SU-DHL-6 (cell line): Measurements from ENCODE around the gene VGLL3.

Experiments used
- H2AFZ ChIP-seq: fragments of 200-600 bp; sonication (generic); 2 replicates; pipeline ENCODE4 v1.6.1; 2014; ENCODE audit warnings: low read depth, mild to moderate bottlenecking, moderate library complexity, mixed read lengths, antibody characterized with exemption, low read length; ENCODE audit not compliant: severe bottlenecking
- H3F3A ChIP-seq: fragments of 200-600 bp; shearing (Covaris generic); 2 replicates; pipeline ENCODE4 v1.6.0; 2016; ENCODE audit warnings: antibody characterized with exemption, mild to moderate bottlenecking; ENCODE audit not compliant: insufficient read depth
- H3K27ac ChIP-seq: fragments of 200-600 bp; sonication (generic); 2 replicates; pipeline ENCODE4 v1.5.1; 2016; ENCODE audit warnings: low read depth, mild to moderate bottlenecking, low read length, moderate library complexity, mixed read lengths
- H3K27me3 ChIP-seq: fragments of 200-600 bp; sonication (generic), shearing (Covaris generic); 2 replicates; pipeline ENCODE4 v1.6.0; 2014; ENCODE audit warnings: mild to moderate bottlenecking, low read length
- H3K36me3 ChIP-seq: fragments of 200-600 bp; sonication (generic); 2 replicates; pipeline ENCODE4 v1.6.1; 2014; ENCODE audit warnings: mild to moderate bottlenecking, low read length, mixed read lengths
- H3K4me2 ChIP-seq: fragments of 300-600, 200-600 bp; shearing (Covaris generic), sonication (generic); 2 replicates; pipeline ENCODE4 v1.6.0; 2014; ENCODE audit warnings: low read length, low read depth, mild to moderate bottlenecking; ENCODE audit not compliant: poor library complexity, severe bottlenecking
- H3K4me3 ChIP-seq: fragments of 200-600 bp; sonication (generic); 2 replicates; pipeline ENCODE4 v1.5.1; 2014; ENCODE audit warnings: antibody characterized with exemption, low read length, mild to moderate bottlenecking, mixed read lengths; ENCODE audit not compliant: insufficient read depth, poor library complexity, severe bottlenecking
- H3K79me2 ChIP-seq: fragments of 200-600 bp; sonication (generic); 2 replicates; pipeline ENCODE4 v1.6.1; 2014; ENCODE audit warnings: mild to moderate bottlenecking, low read length, moderate library complexity; ENCODE audit not compliant: insufficient read depth
- H3K9ac ChIP-seq: fragments of 200-600 bp; sonication (generic); 2 replicates; pipeline ENCODE4 v1.7.0; 2014; ENCODE audit warnings: mild to moderate bottlenecking, low read length
- H3K9me2 ChIP-seq: fragments of 200-600 bp; sonication (generic); replicated peaks from 2 replicates; pipeline ENCODE4 v1.6.1; 2014; ENCODE audit warnings: low read length; ENCODE audit not compliant: insufficient read depth
- H3K9me3 ChIP-seq: fragments of 200-600 bp; sonication (generic); 2 replicates; pipeline ENCODE4 v1.6.1; 2014; ENCODE audit warnings: low read length, mixed read lengths; ENCODE audit not compliant: insufficient read depth
- H4K20me1 ChIP-seq: fragments of 200-600 bp; sonication (generic); 2 replicates; pipeline ENCODE4 v1.6.1; 2014; ENCODE audit warnings: low read depth, mild to moderate bottlenecking, antibody characterized with exemption, low read length, moderate library complexity, mixed read lengths
- EZH2phosphoT487 ChIP-seq: fragments of 200-600 bp; sonication (generic), shearing (Covaris generic); conservative IDR thresholded peaks from 2 replicates; pipeline ENCODE4 v1.6.1; 2018; ENCODE audit warnings: mild to moderate bottlenecking, antibody characterized with exemption, low read length, moderate library complexity, mixed read lengths
- TF ChIP-seq, protein P1 (sequence below): fragments of 200-600 bp; sonication (generic); IDR thresholded peaks from one replicate; pipeline ENCODE4 v1.5.1; 2017; ENCODE audit warnings: antibody characterized with exemption, mild to moderate bottlenecking, low read length, moderate library complexity; ENCODE audit not compliant: insufficient read depth, poor library complexity, severe bottlenecking

The VGLL3 gene

DNA sequence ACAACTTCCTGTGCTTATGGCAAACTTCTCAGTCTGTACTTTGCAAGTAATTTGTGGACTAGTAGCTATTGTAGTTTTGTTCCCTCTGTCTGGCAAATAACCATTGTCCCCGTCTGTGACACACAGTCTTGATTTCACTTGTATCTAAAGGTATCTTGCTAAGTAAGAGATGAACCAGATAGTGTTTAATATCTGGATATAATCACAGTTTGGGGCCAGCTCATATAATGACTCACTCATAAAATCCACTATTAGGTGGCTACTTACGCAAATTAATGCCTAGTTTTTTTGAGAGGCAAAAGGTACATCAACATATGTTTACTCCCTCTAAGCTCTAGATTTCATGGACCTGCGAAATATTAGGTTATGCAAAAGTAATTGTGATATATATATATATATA, 30.4 kb downstream of the VGLL3 start:
- TF ChIP-seq, protein P1, sequence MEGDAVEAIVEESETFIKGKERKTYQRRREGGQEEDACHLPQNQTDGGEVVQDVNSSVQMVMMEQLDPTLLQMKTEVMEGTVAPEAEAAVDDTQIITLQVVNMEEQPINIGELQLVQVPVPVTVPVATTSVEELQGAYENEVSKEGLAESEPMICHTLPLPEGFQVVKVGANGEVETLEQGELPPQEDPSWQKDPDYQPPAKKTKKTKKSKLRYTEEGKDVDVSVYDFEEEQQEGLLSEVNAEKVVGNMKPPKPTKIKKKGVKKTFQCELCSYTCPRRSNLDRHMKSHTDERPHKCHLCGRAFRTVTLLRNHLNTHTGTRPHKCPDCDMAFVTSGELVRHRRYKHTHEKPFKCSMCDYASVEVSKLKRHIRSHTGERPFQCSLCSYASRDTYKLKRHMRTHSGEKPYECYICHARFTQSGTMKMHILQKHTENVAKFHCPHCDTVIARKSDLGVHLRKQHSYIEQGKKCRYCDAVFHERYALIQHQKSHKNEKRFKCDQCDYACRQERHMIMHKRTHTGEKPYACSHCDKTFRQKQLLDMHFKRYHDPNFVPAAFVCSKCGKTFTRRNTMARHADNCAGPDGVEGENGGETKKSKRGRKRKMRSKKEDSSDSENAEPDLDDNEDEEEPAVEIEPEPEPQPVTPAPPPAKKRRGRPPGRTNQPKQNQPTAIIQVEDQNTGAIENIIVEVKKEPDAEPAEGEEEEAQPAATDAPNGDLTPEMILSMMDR: no peak
- no peak for TF ChIP-seq EZH2phosphoT487
- no peak overlapping the region for H3K27ac ChIP-seq
- H2AFZ ChIP-seq: no peak overlapping the region

DNA sequence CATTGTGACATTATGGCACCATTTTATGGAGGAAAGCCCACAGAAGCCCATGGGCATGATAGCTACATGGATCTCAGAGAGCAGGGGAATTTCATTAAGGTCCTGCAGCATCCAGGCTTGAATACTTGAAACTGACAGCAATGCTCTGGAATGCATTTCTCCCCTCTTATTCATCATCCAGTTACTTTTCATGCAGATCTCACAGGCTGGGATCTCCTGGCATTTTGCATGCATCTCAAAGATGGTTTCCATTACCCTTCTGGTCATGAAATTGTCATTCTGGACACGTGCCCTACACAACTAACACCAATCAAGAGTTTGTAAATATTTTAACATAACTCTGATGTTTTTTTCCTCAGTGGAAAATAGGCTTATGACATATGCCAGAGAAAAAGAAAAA, 32.4 kb downstream of the VGLL3 start:
- Histone ChIP-seq H3K4me2 (no peak overlapping the region), H3K36me3 (no peaks in the 10 kb centered on the region)
- TF ChIP-seq, protein P1: no peak
- TF ChIP-seq EZH2phosphoT487: no peak

More for the DNA sequence above, 30.4 kb downstream of the VGLL3 start:
- Histone ChIP-seq H3K9me2 (no peaks in the 10 kb centered on the region), H3K27me3 (no peaks in the 10 kb centered on the region), H3K4me3 (no peak overlapping the region), H3K4me2 (no peak overlapping the region), H3K79me2 (no peaks in the 10 kb centered on the region), H4K20me1 (no peaks in the 10 kb centered on the region), H3F3A (no peaks in the 10 kb centered on the region), H3K9ac (no peak overlapping the region), H3K36me3 (no peaks in the 10 kb centered on the region), H3K9me3 (no peaks in the 10 kb centered on the region)

DNA sequence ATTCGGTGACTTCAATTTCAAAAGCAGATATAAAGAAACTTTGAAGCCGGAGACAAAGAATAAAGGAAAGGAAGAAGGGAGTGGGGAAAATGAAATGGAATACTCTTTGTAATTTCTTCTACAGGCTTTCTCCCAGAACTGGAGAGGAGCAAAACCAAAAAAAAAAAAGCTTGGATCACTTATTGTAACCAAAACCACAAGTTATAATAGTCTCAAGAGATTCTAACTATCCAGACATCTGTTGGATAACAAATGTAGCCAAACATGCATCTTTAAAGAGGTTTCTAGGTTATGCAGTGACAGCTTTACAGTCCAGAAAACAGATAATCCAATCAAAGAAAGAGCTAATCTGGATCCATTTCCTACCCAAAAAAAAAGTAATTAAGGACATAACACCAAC, 36.2 kb downstream of the VGLL3 start:
- Histone ChIP-seq H4K20me1 (no peaks in the 10 kb centered on the region), H3K27me3 (no peaks in the 10 kb centered on the region), H3K9ac (no peak overlapping the region), H3F3A (no peaks in the 10 kb centered on the region), H3K9me2 (no peaks in the 10 kb centered on the region), H3K9me3 (no peaks in the 10 kb centered on the region), H3K4me2 (no peak overlapping the region), H3K4me3 (no peak overlapping the region), H3K36me3 (no peaks in the 10 kb centered on the region), H3K27ac (no peak overlapping the region), H2AFZ (no peak overlapping the region), H3K79me2 (no peaks in the 10 kb centered on the region)
- no peak for TF ChIP-seq EZH2phosphoT487
- TF ChIP-seq, protein P1: no peak

More for the DNA sequence above, 32.4 kb downstream of the VGLL3 start:
- H3K9ac ChIP-seq: no peak overlapping the region
- no peaks in the 10 kb centered on the region for H4K20me1 ChIP-seq
- H3K4me3 ChIP-seq: no peak overlapping the region
- no peak overlapping the region for H2AFZ ChIP-seq
- no peaks in the 10 kb centered on the region for H3K27me3 ChIP-seq
- no peaks in the 10 kb centered on the region for H3K79me2 ChIP-seq
- no peaks in the 10 kb centered on the region for H3K9me2 ChIP-seq
- H3F3A ChIP-seq: no peaks in the 10 kb centered on the region
- H3K9me3 ChIP-seq: no peaks in the 10 kb centered on the region
- H3K27ac ChIP-seq: no peak overlapping the region

- no peak overlapping the region for H2AFZ ChIP-seq
- no peak overlapping the region for H3K4me3 ChIP-seq
- H3K27ac ChIP-seq: no peak overlapping the region
- no peaks in the 10 kb centered on the region for H3K36me3 ChIP-seq
- H3K9ac ChIP-seq: no peak overlapping the region
- TF ChIP-seq EZH2phosphoT487: no peak
- TF ChIP-seq, protein P1: no peak
- no peak overlapping the region for H3K4me2 ChIP-seq
- no peaks in the 10 kb centered on the region for H4K20me1 ChIP-seq
- H3K9me2 ChIP-seq: no peaks in the 10 kb centered on the region
- H3K27me3 ChIP-seq: no peaks in the 10 kb centered on the region
- no peaks in the 10 kb centered on the region for H3K9me3 ChIP-seq
- H3K79me2 ChIP-seq: no peaks in the 10 kb centered on the region
- no peaks in the 10 kb centered on the region for H3F3A ChIP-seq
Measured at GRCh38 chr3:86954226-86954625, 36.7 kb downstream of the VGLL3 start.
